8988T (cell line): ENCODE results near the gene KCTD8.
A peak's percentile ranks its signal among the peaks of the same experiment; 100 is the strongest.

Experiments
- DNase-seq: peaks from one replicate; pipeline ENCODE4 v3.0.0; 2011

KCTD8 gene

DNA sequence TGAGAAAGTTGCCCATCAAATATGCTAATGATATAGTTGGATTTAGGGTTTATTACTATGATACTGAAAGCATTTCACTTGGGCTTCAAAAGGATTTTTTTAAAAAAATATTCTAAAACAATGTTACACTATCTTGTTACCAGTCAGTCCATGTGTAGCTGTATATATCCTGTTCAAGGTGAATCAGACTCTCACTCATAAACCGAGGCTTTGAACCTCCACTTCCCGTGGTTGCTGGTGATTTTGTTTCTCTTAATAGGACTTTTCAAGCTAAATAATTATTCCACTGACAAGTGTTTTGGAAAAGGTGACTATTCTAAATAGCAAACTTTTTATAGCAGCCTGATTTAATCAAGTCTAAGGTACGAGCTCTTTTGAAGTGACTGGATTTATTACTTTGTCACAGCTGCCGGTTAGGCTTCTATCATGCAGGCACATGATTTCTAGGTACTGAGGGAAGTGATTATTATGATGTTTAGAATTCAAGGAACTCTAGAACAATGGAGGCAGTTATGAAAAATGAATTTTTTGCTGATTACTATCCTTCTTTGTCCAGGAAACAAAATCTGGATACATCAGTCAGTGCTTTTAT lies 287.7 kb downstream of the KCTD8 start:
- DNase-seq: no peak

DNA sequence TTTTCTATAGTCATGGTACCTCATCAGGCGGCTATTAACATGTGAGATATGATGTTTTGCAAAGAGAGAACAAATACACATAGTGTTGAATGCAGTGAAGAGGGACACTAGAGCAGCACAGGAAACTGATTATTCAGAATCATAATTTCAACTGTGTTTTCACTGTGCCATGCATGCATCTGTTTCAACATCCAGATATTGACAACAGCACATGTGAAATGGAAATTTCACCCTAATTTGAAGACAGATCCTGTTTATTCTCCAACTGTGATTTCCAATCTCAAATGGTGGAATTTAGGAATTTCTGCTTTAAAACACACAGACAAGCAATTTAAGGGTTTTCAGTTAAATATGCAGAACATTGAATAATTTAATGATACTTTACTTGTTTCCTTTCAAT lies 288.6 kb downstream of the KCTD8 start:
- DNase-seq: no peak

- DNase-seq: no peak
Observed at GRCh38 chr4:44157611-44158277, 290.9 kb downstream of the KCTD8 start.

GRCh38 chr4:44150091-44150576 lies 298.5 kb downstream of the KCTD8 start:
- no peak for DNase-seq

DNA sequence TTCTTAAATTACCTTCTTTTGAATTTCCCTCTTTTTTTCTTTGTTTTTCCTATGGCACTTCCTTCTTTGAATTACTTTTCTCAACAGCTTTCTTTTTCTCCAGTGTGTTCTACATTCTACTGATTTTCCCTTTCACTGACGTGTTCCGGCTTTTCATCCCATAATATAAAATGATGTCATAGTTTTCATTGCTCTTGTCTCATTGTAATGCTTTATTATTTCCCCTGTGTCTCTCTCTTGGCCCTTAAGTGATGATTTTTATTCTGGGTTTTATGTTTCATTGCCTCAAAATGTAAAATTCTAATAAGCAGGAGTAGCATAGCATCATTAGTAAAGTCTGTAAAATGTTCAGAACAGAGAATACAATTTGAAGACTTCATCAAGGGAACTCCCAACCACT lies 299.3 kb downstream of the KCTD8 start:
- no peak for DNase-seq

GRCh38 chr4:44147571-44148075 lies 301.0 kb downstream of the KCTD8 start:
- no peak for DNase-seq

- no peak for DNase-seq
Observed at GRCh38 chr4:44146516-44146915, 302.1 kb downstream of the KCTD8 start.

DNA sequence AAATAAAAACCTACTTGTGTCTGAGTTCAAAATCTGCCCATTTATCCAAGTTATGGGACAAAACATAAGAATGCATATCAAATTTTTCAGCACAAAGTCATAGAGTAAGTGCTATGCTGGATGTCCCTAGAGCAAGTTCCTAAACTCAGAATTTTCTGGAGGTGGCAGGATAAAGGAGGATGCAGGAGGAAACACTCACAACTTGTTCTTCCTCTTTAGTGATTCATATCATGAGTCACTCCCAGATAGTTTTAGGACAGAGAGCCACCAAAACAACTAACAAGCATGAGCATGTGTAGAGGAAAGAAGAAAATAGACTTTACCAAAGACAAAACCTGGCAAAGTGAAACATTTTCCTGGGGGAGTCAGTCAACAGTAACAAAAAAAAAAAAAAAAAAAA lies 302.7 kb downstream of the KCTD8 start:
- DNase-seq: peak; percentile 6

DNA sequence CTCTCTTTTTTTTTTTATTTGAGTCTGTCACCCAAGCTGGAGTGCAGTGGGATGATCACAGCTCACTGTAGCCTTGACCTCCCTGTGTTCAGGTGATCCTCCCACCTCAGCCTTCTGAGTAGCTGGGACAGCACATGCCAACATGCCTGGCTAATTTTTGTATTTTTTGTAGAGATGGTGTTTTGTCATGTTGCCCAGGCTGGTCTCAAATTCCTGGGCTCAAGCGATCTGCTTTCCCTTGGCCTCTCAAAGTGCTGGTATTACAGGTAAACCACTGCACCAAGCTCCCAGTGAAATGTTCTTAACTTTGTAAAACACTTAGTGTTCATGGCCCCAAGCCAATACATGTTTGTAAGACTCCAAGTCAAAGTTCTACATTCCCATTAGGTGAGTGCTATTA lies 316.1 kb downstream of the KCTD8 start:
- no peak for DNase-seq
